Stimulated activated CD4-positive, alpha-beta T cell treated with anti-CD3 and anti-CD28 coated beads, Interleukin-4, amount 100 ng/mL, for 48 hours (primary cell): ENCODE data around the gene FAHD1.

Experiments
- DNase-seq, 2 donors: peaks; one replicate each; pipeline ENCODE4 v3.0.0-alpha.2; 2020; ENCODE audit warnings: low read depth in 2 of 2

FAHD1 gene

GRCh38 chr16:1817276-1817589, 9.8 kb upstream of the FAHD1 start:
- no peak for DNase-seq

- no peak for DNase-seq
These were observed 9.3 kb upstream of the FAHD1 start for GRCh38 chr16:1817716-1818115.

- DNase-seq = no peak
These were observed 8.7 kb upstream of the FAHD1 start for GRCh38 chr16:1818204-1818872.

GRCh38 chr16:1818873-1819525, 8.0 kb upstream of the FAHD1 start:
- DNase-seq = no peak

- no peak for DNase-seq
These were observed 7.4 kb upstream of the FAHD1 start for GRCh38 chr16:1819611-1820010.

- DNase-seq = no peak
These were observed 6.7 kb upstream of the FAHD1 start for GRCh38 chr16:1820096-1820945.

GRCh38 chr16:1820946-1821290, 6.1 kb upstream of the FAHD1 start:
- no peak for DNase-seq

- no peak for DNase-seq
These were observed 5.0 kb upstream of the FAHD1 start for GRCh38 chr16:1821861-1822611.

- DNase-seq = no peak
These were observed 4.2 kb upstream of the FAHD1 start for GRCh38 chr16:1822801-1823200.

- DNase-seq = no peak
These were observed 3.2 kb upstream of the FAHD1 start for GRCh38 chr16:1823821-1824220.

GRCh38 chr16:1825381-1825863, 1.6 kb upstream of the FAHD1 start:
- no peak for DNase-seq

GRCh38 chr16:1825864-1826690, 929 bp upstream of the FAHD1 start:
- DNase-seq = peak; percentile 47 to 62

GRCh38 chr16:1828645-1829410, 1.8 kb downstream of the FAHD1 start:
- no peak for DNase-seq

- DNase-seq = no peak
These were observed 3.2 kb downstream of the FAHD1 start for GRCh38 chr16:1830213-1830612.

GRCh38 chr16:1831186-1832075, 4.4 kb downstream of the FAHD1 start:
- DNase-seq = no peak

GRCh38 chr16:1832838-1833454, 5.9 kb downstream of the FAHD1 start:
- no peak for DNase-seq

- no peak for DNase-seq
These were observed 7.1 kb downstream of the FAHD1 start for GRCh38 chr16:1834096-1834495.

- DNase-seq = no peak
These were observed 12.5 kb downstream of the FAHD1 start for GRCh38 chr16:1839554-1839953.

GRCh38 chr16:1845985-1846384, 19.0 kb downstream of the FAHD1 start:
- no peak for DNase-seq
